Measurements from ENCODE around the gene ZNF786.
A peak's percentile ranks its signal among the peaks of the same experiment; 100 is the strongest.

Gene ZNF786, protein sequence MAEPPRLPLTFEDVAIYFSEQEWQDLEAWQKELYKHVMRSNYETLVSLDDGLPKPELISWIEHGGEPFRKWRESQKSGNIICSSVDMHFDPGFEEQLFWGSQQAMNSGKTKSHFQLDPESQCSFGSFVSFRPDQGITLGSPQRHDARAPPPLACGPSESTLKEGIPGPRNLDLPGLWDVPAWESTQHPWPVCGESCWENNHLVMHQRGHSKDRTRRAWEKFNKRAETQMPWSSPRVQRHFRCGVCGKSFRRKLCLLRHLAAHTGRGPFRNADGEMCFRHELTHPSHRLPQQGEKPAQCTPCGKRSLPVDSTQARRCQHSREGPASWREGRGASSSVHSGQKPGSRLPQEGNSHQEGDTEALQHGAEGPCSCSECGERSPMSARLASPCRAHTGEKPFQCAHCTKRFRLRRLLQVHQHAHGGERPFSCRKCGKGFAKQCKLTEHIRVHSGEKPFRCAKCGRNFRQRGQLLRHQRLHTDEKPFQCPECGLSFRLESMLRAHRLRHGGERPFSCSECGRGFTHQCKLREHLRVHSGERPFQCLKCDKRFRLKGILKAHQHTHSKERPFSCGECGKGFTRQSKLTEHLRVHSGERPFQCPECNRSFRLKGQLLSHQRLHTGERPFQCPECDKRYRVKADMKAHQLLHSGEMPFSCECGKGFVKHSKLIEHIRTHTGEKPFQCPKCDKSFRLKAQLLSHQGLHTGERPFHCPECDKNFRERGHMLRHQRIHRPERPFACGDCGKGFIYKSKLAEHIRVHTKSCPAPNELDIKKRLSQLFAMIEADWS

DNA sequence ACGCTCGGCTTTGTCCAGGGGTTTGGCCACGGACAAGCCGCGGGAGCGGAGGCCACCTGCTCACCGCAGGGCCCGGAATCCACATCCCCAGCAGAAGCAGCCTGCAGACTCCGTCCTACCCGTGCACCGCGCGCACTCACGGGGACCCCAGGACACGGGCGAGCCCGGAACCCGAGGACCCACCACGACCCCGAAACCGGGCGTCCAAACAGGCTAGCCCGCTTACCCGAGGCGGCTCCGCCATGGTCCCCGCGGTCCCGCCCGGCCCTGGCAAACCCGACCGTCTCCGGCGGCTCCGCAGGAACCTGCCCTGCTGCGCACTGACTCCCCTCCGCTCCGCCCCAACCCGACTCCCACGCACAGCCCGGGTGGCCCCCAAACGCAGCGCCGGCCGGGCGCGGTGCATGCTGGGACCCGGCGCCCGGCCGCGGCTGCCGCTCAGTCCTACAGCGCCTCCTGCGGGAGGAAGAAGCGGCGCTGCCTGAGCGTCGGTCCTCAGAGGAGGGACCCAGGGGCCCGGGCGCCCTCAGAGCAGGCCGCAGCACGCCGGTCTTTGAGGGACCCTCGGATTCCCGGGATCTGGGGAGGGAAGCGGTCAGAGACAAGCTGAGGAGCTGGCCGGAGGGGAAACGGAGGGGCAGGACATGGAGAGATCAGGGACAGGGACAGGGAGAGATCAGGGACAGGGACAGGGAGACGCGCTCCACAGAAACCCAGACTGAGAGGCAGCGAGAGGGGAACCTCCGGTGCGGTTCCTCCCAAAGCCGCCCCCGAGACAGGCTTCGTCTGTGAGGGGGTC is at the start of gene ZNF786:
Gene ZNF786, minus strand, starts transcription at position 322 of the 799 bp plus-strand sequence. Its CDS starts 78 bp downstream, at position 244.
- peak; percentile 90 for DNase-seq (ENCODE audit: low read depth)
- peak within 1 kb of the TSS; percentile 92 for H3K4me3 ChIP-seq (ENCODE audit: low read depth, low read length)
- peak; percentile 72 for TF ChIP-seq CTCF (conservative IDR thresholded peaks at IDR 0.05; ENCODE audit: low read depth, low read length)

DNA sequence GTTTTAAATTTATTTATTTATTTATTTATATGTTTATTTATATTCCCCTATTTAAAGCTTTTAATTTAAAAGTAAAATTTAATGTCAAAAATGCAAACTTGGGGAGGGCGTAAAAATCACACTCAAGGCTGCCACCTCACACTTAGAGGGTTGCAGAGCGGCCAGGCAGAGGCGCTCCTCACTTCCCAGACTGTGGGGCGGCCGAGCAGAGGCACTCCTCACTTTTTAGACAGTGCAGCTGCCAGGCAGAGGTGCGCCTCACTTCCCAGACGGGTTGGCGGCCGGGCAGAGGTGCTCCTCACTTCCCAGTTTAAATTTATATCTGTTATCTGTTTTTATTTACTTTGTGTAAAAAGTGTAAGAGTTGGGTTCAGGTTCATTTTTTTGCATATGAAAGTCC is 45.6 kb upstream of the ZNF786 start:
- no peak overlapping the region for H3K4me3 ChIP-seq (ENCODE audit: low read depth, low read length)
- no peak for TF ChIP-seq CTCF (conservative IDR thresholded peaks at IDR 0.05; ENCODE audit: low read depth, low read length)
- DNase-seq (ENCODE audit: low read depth): no peak

GRCh38 chr7:149133028-149133710 is 42.7 kb upstream of the ZNF786 start:
- no peak for TF ChIP-seq CTCF (conservative IDR thresholded peaks at IDR 0.05; ENCODE audit: low read depth, low read length)
- DNase-seq (ENCODE audit: low read depth): no peak
- no peak overlapping the region for H3K4me3 ChIP-seq (ENCODE audit: low read depth, low read length)

DNA sequence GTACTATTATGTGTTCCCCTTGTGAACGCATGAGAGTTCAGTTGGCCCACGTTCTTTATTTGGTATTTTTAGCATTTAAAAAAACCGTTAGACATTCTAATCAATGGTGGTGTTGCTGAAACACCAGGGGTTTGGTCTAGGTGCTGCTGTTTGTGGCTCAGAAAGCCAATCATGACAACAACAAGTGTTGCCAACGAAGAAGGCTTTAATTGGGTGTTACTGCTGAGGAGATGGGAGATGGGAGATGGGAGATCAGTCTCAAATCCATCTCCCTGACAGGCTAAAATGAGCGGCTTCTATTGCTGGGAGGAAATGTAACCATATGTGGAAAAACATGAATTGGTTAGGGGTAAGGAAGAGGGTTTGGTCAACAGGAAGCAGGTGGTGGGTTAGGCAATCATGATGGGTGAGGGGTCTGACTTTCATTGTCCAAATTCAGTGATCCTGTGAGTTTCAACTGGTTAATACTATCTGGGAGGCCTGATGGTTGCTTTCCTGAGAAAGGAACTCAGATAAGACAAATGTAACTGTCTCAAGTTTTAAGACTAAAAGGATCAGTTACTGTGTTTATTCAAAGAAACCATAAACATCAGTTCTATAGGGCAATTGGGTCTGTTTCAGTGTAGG is 40.2 kb upstream of the ZNF786 start:
- no peak for DNase-seq (ENCODE audit: low read depth)
- H3K4me3 ChIP-seq (ENCODE audit: low read depth, low read length): no peak overlapping the region
- no peak for TF ChIP-seq CTCF (conservative IDR thresholded peaks at IDR 0.05; ENCODE audit: low read depth, low read length)

GRCh38 chr7:149126662-149127266 is 36.2 kb upstream of the ZNF786 start:
- H3K4me3 ChIP-seq (ENCODE audit: low read depth, low read length): peak overlapping the region; percentile 100
- no peak for DNase-seq (ENCODE audit: low read depth)
- peak; percentile 12 for TF ChIP-seq CTCF (conservative IDR thresholded peaks at IDR 0.05; ENCODE audit: low read depth, low read length)
